ENCODE measurements around the gene HYLS1. TPM values are rescaled to one million over a fixed set of nuclear protein-coding genes. Genes with fewer than 3 reads are reported as not detected.

The HYLS1 gene
- total RNA-seq, 3 donors from 2014 or later: 4.6 to 7.5 (median 7.1) TPM

DNA sequence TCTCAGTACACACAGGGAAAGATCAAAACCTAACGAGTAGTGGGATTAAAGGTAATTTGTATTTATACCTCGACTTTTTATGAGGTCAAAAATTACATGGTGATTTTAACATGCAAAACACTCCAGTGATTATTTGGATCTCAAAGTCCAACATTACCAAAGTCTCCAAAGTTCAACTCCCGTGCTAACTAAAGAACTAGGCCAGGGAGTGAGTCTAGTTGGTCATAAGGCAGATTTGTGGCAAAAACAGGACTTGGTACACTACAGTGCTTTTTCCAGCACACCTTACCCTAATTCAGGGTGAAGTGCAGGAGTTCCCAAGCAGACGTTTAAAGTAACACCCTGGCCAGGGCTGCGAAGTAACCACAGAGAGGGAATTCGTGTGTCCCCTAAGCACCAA, 14.4 kb downstream of the HYLS1 start:
- no peak for TF ChIP-seq CTCF (IDR thresholded peaks at IDR 0.05)
- H3K4me3 ChIP-seq: no peak overlapping the region
- no peaks in the 10 kb centered on the region for H3K9me3 ChIP-seq
- H3K4me1 ChIP-seq (ENCODE audit: low read depth): peaks cover 13% of the 10 kb centered on the region
- ATAC-seq: no peak
- DNase-seq: no peak
- H3K36me3 ChIP-seq (ENCODE audit: low read depth): no peaks in the 10 kb centered on the region
- intact Hi-C loops (cut with DNase I, micrococcal nuclease): no loop called here

DNA sequence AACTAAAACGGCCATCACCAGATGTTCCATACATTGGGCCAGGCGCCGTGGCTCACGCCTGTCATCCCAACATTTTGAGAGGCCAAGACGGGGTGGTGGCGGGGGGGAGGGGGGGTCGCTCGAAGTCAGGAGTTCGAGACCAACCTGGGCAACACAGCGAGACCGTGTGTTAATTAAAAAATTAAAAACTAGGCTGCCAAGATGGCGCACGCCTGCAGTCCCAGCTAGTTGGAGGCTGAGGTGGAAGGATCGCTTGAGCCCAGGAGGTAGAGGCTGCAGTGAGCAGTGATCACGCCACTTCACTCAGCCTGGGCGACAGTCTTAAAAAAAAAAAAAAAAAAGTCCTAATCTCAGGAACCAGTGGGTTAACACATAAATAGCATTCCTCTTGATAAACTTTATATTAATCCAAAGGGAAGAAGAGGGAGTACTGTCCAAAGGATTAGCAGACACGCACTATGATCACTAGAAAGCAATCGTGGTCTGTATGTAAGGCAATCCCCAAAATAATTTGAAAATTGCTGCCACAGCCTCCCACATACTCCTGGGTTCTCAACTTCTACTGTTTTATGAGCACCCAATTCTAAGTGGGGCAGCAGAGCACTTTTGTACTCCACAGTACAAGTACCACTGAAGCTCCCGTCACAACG, 14.9 kb downstream of the HYLS1 start:
- no peak for TF ChIP-seq CTCF (IDR thresholded peaks at IDR 0.05)
- intact Hi-C loops (cut with DNase I, micrococcal nuclease): no loop called here
- DNase-seq (no peak), ATAC-seq (peak; percentile 29)
- H3K36me3 ChIP-seq (ENCODE audit: low read depth): no peaks in the 10 kb centered on the region
- no peaks in the 10 kb centered on the region for H3K9me3 ChIP-seq
- H3K4me1 ChIP-seq (ENCODE audit: low read depth): peaks cover 13% of the 10 kb centered on the region
- H3K4me3 ChIP-seq: peak overlapping the region; percentile 54

GRCh38 chr11:125902927-125903710, 15.7 kb downstream of the HYLS1 start, which contains the start of gene PUS3:
Gene PUS3, minus strand, starts transcription at chr11:125903206. Its CDS starts 6,922 bp downstream, at chr11:125896284.
- peak within 1 kb of the TSS; percentile 54 for H3K4me3 ChIP-seq

GRCh38 chr11:125903711-125904659, 16.5 kb downstream of the HYLS1 start, which contains the start of gene DDX25:
Gene DDX25, plus strand, starts transcription at chr11:125904508. Its CDS starts 10 bp downstream, at chr11:125904518.
- H3K4me1 ChIP-seq (ENCODE audit: low read depth): peaks cover 13% of the 10 kb centered on the region
- intact Hi-C loops (cut with DNase I, micrococcal nuclease): no loop called here
- ATAC-seq (no peak), DNase-seq (no peak)
- no peaks in the 10 kb centered on the region for H3K36me3 ChIP-seq (ENCODE audit: low read depth)
- H3K4me3 ChIP-seq: no peak within 1 kb of the TSS
- TF ChIP-seq CTCF (IDR thresholded peaks at IDR 0.05): no peak
- no peaks in the 10 kb centered on the region for H3K9me3 ChIP-seq

More at GRCh38 chr11:125902927-125903710, 15.7 kb downstream of the HYLS1 start, which contains the start of gene PUS3:
- peaks cover 13% of the 10 kb centered on the region for H3K4me1 ChIP-seq (ENCODE audit: low read depth)
- no peak for TF ChIP-seq CTCF (IDR thresholded peaks at IDR 0.05)
- H3K9me3 ChIP-seq: no peaks in the 10 kb centered on the region
- ATAC-seq (peak; percentile 99), DNase-seq (peak; percentile 91 to 93 (median 92))
- intact Hi-C loops (cut with DNase I, micrococcal nuclease): no loop called here
- H3K36me3 ChIP-seq (ENCODE audit: low read depth): no peaks in the 10 kb centered on the region

DNA sequence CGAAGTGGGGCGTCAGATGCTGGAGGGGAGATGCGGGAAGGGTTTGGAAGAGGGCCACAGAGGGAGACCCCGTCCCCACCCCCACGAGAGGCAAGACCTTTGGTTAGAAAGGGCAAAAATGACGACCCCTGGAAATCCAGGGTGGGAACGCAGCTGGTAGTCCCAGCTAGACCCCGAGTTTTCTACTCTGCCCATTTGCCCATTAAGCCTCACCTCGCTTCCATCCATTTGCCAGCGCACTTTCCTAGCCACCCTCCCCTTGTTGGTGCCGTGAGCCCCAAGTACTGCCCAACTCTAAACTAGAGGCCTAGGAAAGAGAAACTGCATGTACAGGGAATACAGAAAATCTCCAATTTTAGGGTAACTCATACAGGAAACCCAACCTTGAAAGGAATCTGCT, 17.2 kb downstream of the HYLS1 start:
- H3K4me1 ChIP-seq (ENCODE audit: low read depth): peaks cover 13% of the 10 kb centered on the region
- TF ChIP-seq CTCF (IDR thresholded peaks at IDR 0.05): no peak
- H3K4me3 ChIP-seq: no peak overlapping the region
- no peaks in the 10 kb centered on the region for H3K9me3 ChIP-seq
- H3K36me3 ChIP-seq (ENCODE audit: low read depth): no peaks in the 10 kb centered on the region
- ATAC-seq (no peak), DNase-seq (peak in 1 of 3 donors; percentile 25)
- intact Hi-C loops (cut with DNase I, micrococcal nuclease): no loop called here

Measured in mucosa of descending colon (tissue), 3 donors.